ENCODE data around the gene CNTNAP2.

DNA sequence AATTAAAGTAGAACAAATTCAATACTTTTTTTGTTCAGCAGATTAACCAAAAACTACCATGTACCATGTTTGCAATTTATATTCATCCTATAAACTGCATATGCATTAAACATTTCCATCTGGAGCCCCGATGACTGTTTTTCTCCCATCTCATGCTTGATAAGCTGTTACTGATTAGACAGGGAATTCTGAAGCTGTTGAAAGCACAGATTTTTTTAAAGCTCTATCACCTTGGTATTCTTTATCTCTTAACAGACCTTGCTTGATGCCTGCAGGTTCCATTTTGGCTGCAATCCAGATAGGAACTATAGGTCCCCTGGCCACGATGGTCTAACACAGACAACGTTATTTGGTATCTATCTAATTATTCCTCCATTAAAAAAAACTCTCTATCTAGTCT is 961.7 kb downstream of the CNTNAP2 start:
- TF ChIP-seq, protein P1, sequence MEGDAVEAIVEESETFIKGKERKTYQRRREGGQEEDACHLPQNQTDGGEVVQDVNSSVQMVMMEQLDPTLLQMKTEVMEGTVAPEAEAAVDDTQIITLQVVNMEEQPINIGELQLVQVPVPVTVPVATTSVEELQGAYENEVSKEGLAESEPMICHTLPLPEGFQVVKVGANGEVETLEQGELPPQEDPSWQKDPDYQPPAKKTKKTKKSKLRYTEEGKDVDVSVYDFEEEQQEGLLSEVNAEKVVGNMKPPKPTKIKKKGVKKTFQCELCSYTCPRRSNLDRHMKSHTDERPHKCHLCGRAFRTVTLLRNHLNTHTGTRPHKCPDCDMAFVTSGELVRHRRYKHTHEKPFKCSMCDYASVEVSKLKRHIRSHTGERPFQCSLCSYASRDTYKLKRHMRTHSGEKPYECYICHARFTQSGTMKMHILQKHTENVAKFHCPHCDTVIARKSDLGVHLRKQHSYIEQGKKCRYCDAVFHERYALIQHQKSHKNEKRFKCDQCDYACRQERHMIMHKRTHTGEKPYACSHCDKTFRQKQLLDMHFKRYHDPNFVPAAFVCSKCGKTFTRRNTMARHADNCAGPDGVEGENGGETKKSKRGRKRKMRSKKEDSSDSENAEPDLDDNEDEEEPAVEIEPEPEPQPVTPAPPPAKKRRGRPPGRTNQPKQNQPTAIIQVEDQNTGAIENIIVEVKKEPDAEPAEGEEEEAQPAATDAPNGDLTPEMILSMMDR (conservative IDR thresholded peaks at IDR 0.05; ENCODE audit: low read length): no peak
- TF ChIP-seq EZH2phosphoT487 (IDR thresholded peaks at IDR 0.05; ENCODE audit: borderline replicate concordance, low read depth, low read length): no peak
